Aorta (tissue), 5 donors: ENCODE data around the gene AURKB. TPM values are rescaled to one million over a fixed set of nuclear protein-coding genes. Genes with fewer than 3 reads are reported as not detected.

Experiments used
- ATAC-seq: fragments of 200-7000 bp; cut with Tn5 transposase; one replicate; pipeline ENCODE4 v1.9.1; 2022; ENCODE audit warnings: moderate library complexity; ENCODE audit not compliant: low FRiP score
- DNase-seq, 2 donors: peaks; one replicate each; pipeline ENCODE4 v3.0.0-alpha.2; 2020
- H3K27ac ChIP-seq, 2 donors: one replicate each; pipeline ENCODE4 v1.5.1; 2013; ENCODE audit warnings: low read length in 2 of 2, mild to moderate bottlenecking in 2 of 2, moderate library complexity in 2 of 2, control low read depth in 1 of 2, inconsistent platforms in 1 of 2, low read depth in 1 of 2
- H3K27me3 ChIP-seq, 2 donors: one replicate each; pipeline ENCODE4 v1.6.1; 2013; ENCODE audit warnings: control low read depth in 1 of 2, low read length in 1 of 2, mild to moderate bottlenecking in 1 of 2, moderate library complexity in 1 of 2; ENCODE audit not compliant: insufficient read depth in 2 of 2, control insufficient read depth in 1 of 2
- H3K36me3 ChIP-seq, 2 donors: one replicate each; pipeline ENCODE4 v1.6.1; 2013; ENCODE audit warnings: control low read depth in 1 of 2, low read length in 1 of 2, mild to moderate bottlenecking in 1 of 2; ENCODE audit not compliant: insufficient read depth in 2 of 2, control insufficient read depth in 1 of 2
- H3K4me1 ChIP-seq, 2 donors: one replicate each; pipeline ENCODE4 v1.6.1; 2013; ENCODE audit warnings: low read length in 2 of 2, control low read depth in 1 of 2, mild to moderate bottlenecking in 1 of 2, moderate library complexity in 1 of 2; ENCODE audit not compliant: insufficient read depth in 2 of 2, control insufficient read depth in 1 of 2
- H3K4me3 ChIP-seq, 2 donors: one replicate each; pipeline ENCODE4 v1.5.1; 2013; ENCODE audit warnings: low read length in 2 of 2, control low read depth in 1 of 2, mild to moderate bottlenecking in 1 of 2
- H3K9me3 ChIP-seq: one replicate; pipeline ENCODE4 v1.6.1; 2013; ENCODE audit warnings: mild to moderate bottlenecking, low read length; ENCODE audit not compliant: control insufficient read depth
- WGBS, 2 donors: extraction: QIAGEN DNeasy Blood & Tissue Kit; methylation state at CpG; one replicate each; pipeline ENCODE4 v1.1.7; 2013; 5-methylcytosine and 5-hydroxymethylcytosine counted together
- intact Hi-C, 2 donors: fragments of 100-400 bp; cut with DNase I; formaldehyde crosslinking; loops; one replicate each; pipeline versions ENCODE4 v1.14.2 to v1.15.0; 2022
- polyA plus RNA-seq, 2 donors: library from polyadenylated mRNA; stranded (reverse); fragments of 200-250 nt; gene quantifications; one replicate each; pipeline ENCODE4 v1.2.3, GENCODE V29; 2013
- total RNA-seq, 2 donors: library from RNA; stranded (reverse); fragmentation: NEBNext Ultra II Directional; extraction: Animal tissue kit (Norgen Biotek cat#: 25700); gene quantifications; one replicate each; pipeline ENCODE4 v1.2.1, GENCODE V29; 2021
- donor health status: healthy with polysubstance abuse.
- donor health status: Bipolar disorder and iron deficiency.
- donor health status: DM: no; HTN: no; CAD: no.
- donor health status: DM: no; HTN: no; CAD: no.
- donor health status: DM: yes; HTN: yes; CAD: no.

AURKB gene
- total and polyA plus RNA-seq, 4 donors, result 0.81 to 3.1 TPM; not detected in 2

GRCh38 chr17:8162233-8162996 is 48.0 kb downstream of the AURKB start, which contains the start of gene VAMP2:
VAMP2 (minus strand) TSS chr17:8162948; CDS start chr17:8162879, 69 bp downstream.
- H3K27ac ChIP-seq, result peak within 1 kb of the TSS; percentile 61 to 89
- H3K4me1 ChIP-seq, result no peaks in the 10 kb centered on the region
- H3K27me3 ChIP-seq, result no peaks in the 10 kb centered on the region
- DNase-seq (peak; percentile 90 to 95), ATAC-seq (peak; percentile 75)
- H3K9me3 ChIP-seq, result no peaks in the 10 kb centered on the region
- no peaks in the 10 kb centered on the region for H3K36me3 ChIP-seq
- peak within 1 kb of the TSS; percentile 66 to 95 for H3K4me3 ChIP-seq
- 0% methylated on average over 52 to 75 of the region's 75 CpGs for WGBS, 2 donors
- intact Hi-C loops, result loop anchor here in 1 of 2 donors (5.0 kb wide), 1 partner anchor 40 kb away; the partner anchor contains the start of gene HES7

GRCh38 chr17:8161289-8162232 is 48.8 kb downstream of the AURKB start:
- intact Hi-C loops, result loop anchor here in 1 of 2 donors (5.0 kb wide), 1 partner anchor 39 kb away; the partner anchor contains the start of gene HES7
- ATAC-seq (no peak), DNase-seq (peak in 1 of 2 donors; percentile 64)
- peak overlapping the region in 1 of 2 donors; percentile 89 for H3K27ac ChIP-seq
- H3K4me1 ChIP-seq, result no peaks in the 10 kb centered on the region
- H3K27me3 ChIP-seq, result no peaks in the 10 kb centered on the region
- no peaks in the 10 kb centered on the region for H3K9me3 ChIP-seq
- no peaks in the 10 kb centered on the region for H3K36me3 ChIP-seq
- H3K4me3 ChIP-seq, result peak overlapping the region; percentile 66 to 95
- 37 to 43% methylated on average over 19 of the region's 19 CpGs for WGBS, 2 donors

GRCh38 chr17:8160741-8161221 is 49.6 kb downstream of the AURKB start:
- ATAC-seq, result no peak
- Histone ChIP-seq H3K9me3 (no peaks in the 10 kb centered on the region), H3K27ac (no peak overlapping the region), H3K4me3 (no peak overlapping the region), H3K4me1 (no peaks in the 10 kb centered on the region), H3K36me3 (no peaks in the 10 kb centered on the region), H3K27me3 (no peaks in the 10 kb centered on the region)
- 43 to 47% methylated on average over 5 of the region's 5 CpGs for WGBS, 2 donors
- peak in 1 of 2 donors; percentile 64 for DNase-seq
- intact Hi-C loops, result loop anchor here in 1 of 2 donors (5.0 kb wide), 1 partner anchor 38 kb away; the partner anchor contains the start of gene HES7

- Histone ChIP-seq H3K9me3 (no peaks in the 10 kb centered on the region), H3K27ac (no peak overlapping the region), H3K4me3 (no peak overlapping the region), H3K36me3 (no peaks in the 10 kb centered on the region), H3K27me3 (no peaks in the 10 kb centered on the region), H3K4me1 (no peaks in the 10 kb centered on the region)
- 39 to 54% methylated on average over 3 to 4 of the region's 4 CpGs for WGBS, 2 donors
- ATAC-seq, result no peak
- DNase-seq, result no peak
- intact Hi-C loops, result loop anchor here in 1 of 2 donors (5.0 kb wide), 1 partner anchor 38 kb away; the partner anchor contains the start of gene HES7
Measured at GRCh38 chr17:8160224-8160577, 50.2 kb downstream of the AURKB start.

GRCh38 chr17:8159459-8160223 is 50.7 kb downstream of the AURKB start:
- no peak overlapping the region for H3K4me3 ChIP-seq
- 62 to 71% methylated on average over 4 of the region's 4 CpGs for WGBS, 2 donors
- DNase-seq (peak; percentile 27 to 44), ATAC-seq (no peak)
- H3K36me3 ChIP-seq, result no peaks in the 10 kb centered on the region
- no peak overlapping the region for H3K27ac ChIP-seq
- H3K4me1 ChIP-seq, result no peaks in the 10 kb centered on the region
- H3K9me3 ChIP-seq, result no peaks in the 10 kb centered on the region
- intact Hi-C loops, result loop anchor here in 1 of 2 donors (2.0 to 10.0 kb wide), 3 partner anchors 21 to 475 kb away; partner anchors contain the start of genes HES7, TP53 and WRAP53
- no peaks in the 10 kb centered on the region for H3K27me3 ChIP-seq

GRCh38 chr17:8159032-8159400 is 51.4 kb downstream of the AURKB start:
- no peaks in the 10 kb centered on the region for H3K36me3 ChIP-seq
- 55 to 62% methylated on average over 3 of the region's 3 CpGs for WGBS, 2 donors
- no peak for DNase-seq
- H3K4me1 ChIP-seq, result no peaks in the 10 kb centered on the region
- no peak for ATAC-seq
- no peak overlapping the region for H3K4me3 ChIP-seq
- H3K9me3 ChIP-seq, result no peaks in the 10 kb centered on the region
- H3K27me3 ChIP-seq, result no peaks in the 10 kb centered on the region
- intact Hi-C loops, result loop anchor here in 1 of 2 donors (2.0 to 10.0 kb wide), 2 partner anchors 20 to 474 kb away; partner anchors contain the start of genes TP53 and WRAP53
- no peak overlapping the region for H3K27ac ChIP-seq

GRCh38 chr17:8158267-8159031 is 51.9 kb downstream of the AURKB start:
- DNase-seq (peak; percentile 95 to 96), ATAC-seq (no peak)
- 41 to 48% methylated on average over 20 of the region's 20 CpGs for WGBS, 2 donors
- intact Hi-C loops, result loop anchor here in 1 of 2 donors (2.0 to 10.0 kb wide), 2 partner anchors 20 to 474 kb away; partner anchors contain the start of genes TP53 and WRAP53
- no peaks in the 10 kb centered on the region for H3K27me3 ChIP-seq
- H3K4me3 ChIP-seq, result no peak overlapping the region
- H3K9me3 ChIP-seq, result no peaks in the 10 kb centered on the region
- H3K27ac ChIP-seq, result peak overlapping the region in 1 of 2 donors; percentile 83
- no peaks in the 10 kb centered on the region for H3K4me1 ChIP-seq
- H3K36me3 ChIP-seq, result no peaks in the 10 kb centered on the region
